H1 (cell line): Measurements from ENCODE around the gene SUMF2. TPM values are rescaled to one million over a fixed set of nuclear protein-coding genes. Genes with fewer than 3 reads are reported as not detected.

Experiments
- CTCF ChIA-PET: fragments of 300-600 bp; sonication (Branson Sonifier 250); formaldehyde crosslinking; loops from one replicate; lab custom pipeline; 2021; ENCODE audit not compliant: partially characterized antibody; lab: Charles Lee
- POLR2A ChIA-PET: fragments of 300-600 bp; sonication (Branson Sonifier 250); formaldehyde crosslinking; loops from one replicate; lab custom pipeline; 2021; ENCODE audit warnings: inconsistent platforms; ENCODE audit not compliant: partially characterized antibody; lab: Charles Lee
- DNase-seq, 2 experiments: peaks; one replicate each; pipeline versions ENCODE4 v3.0.0 to v3.0.0-alpha.2; 2010 to 2022; ENCODE audit warnings: low spot score in 2 of 2, low read depth in 1 of 2, mixed read lengths in 1 of 2
- FAIRE-seq: peaks from 2 replicates; lab custom pipeline; 2011; peaks lifted over from hg19 to GRCh38; lab: Jason Lieb, UNC
- H2AFZ ChIP-seq: 2 replicates; pipeline ENCODE4 v1.8.1; 2012; ENCODE audit warnings: low read length, inconsistent platforms
- H2AK5ac ChIP-seq: 2 replicates; pipeline ENCODE4 v1.6.1; 2013; ENCODE audit warnings: low read depth, low read length
- H2BK120ac ChIP-seq: replicated peaks from 2 replicates; pipeline ENCODE3; 2013; ENCODE audit warnings: low read depth, low read length, inconsistent platforms
- H2BK12ac ChIP-seq: 2 replicates; pipeline ENCODE4 v1.6.1; 2013; ENCODE audit warnings: low read depth, low read length
- H2BK15ac ChIP-seq: 2 replicates; pipeline ENCODE4 v1.6.1; 2013; ENCODE audit warnings: low read length
- H2BK20ac ChIP-seq: 2 replicates; pipeline ENCODE4 v1.6.1; 2013; ENCODE audit warnings: low read length
- H2BK5ac ChIP-seq: 2 replicates; pipeline ENCODE4 v1.6.1; 2013; ENCODE audit warnings: low read depth, low read length
- H3K14ac ChIP-seq: 2 replicates; pipeline ENCODE4 v1.6.1; 2013; ENCODE audit warnings: inconsistent platforms; ENCODE audit not compliant: insufficient read length
- H3K18ac ChIP-seq: 2 replicates; pipeline ENCODE4 v1.6.1; 2013; ENCODE audit warnings: low read length; ENCODE audit errors: extremely low read depth
- H3K23ac ChIP-seq: 2 replicates; pipeline ENCODE4 v1.6.1; 2013; ENCODE audit warnings: inconsistent platforms; ENCODE audit not compliant: insufficient read length
- H3K23me2 ChIP-seq: 2 replicates; pipeline ENCODE4 v1.6.1; 2013; ENCODE audit warnings: low read depth, low read length
- H3K27ac ChIP-seq: 2 replicates; pipeline ENCODE4 v1.6.1; 2011; ENCODE audit warnings: low read depth, low read length, inconsistent platforms
- H3K27me3 ChIP-seq, 4 experiments: replicated peaks in 1 of 4; 1 replicate in 1 of 4; 2 replicates in 3 of 4; pipeline versions ENCODE4 v1.6.1 to v1.8.1; 2011 to 2013; ENCODE audit warnings: low read length in 3 of 4, mild to moderate bottlenecking in 3 of 4, inconsistent platforms in 2 of 4, mixed read lengths in 2 of 4, moderate library complexity in 1 of 4; ENCODE audit not compliant: control insufficient read depth in 3 of 4, insufficient read depth in 3 of 4; ENCODE audit errors: extremely low read depth in 1 of 4
- H3K36me3 ChIP-seq, 4 experiments: 2 replicates each; pipeline versions ENCODE4 v1.6.1 to v1.8.1; 2011 to 2013; ENCODE audit warnings: mild to moderate bottlenecking in 4 of 4, low read length in 3 of 4, moderate library complexity in 2 of 4, control low read depth in 1 of 4, inconsistent platforms in 1 of 4; ENCODE audit not compliant: insufficient read depth in 4 of 4, control insufficient read depth in 2 of 4
- H3K4ac ChIP-seq: replicated peaks from 2 replicates; pipeline ENCODE3; 2013; ENCODE audit warnings: low read length, low read depth, mixed read lengths, inconsistent platforms; ENCODE audit not compliant: insufficient read length
- H3K4me1 ChIP-seq, 4 experiments: replicated peaks in 1 of 4; 1 replicate in 1 of 4; 2 replicates in 3 of 4; pipeline versions ENCODE4 v1.6.1 to v1.8.1; 2011 to 2013; ENCODE audit warnings: low read length in 3 of 4, inconsistent platforms in 2 of 4, mixed read lengths in 1 of 4; ENCODE audit not compliant: insufficient read depth in 4 of 4, control insufficient read depth in 3 of 4
- H3K4me2 ChIP-seq, 2 experiments: 2 replicates each; pipeline versions ENCODE4 v1.6.1 to v1.8.1; 2011 to 2013; ENCODE audit warnings: low read depth in 2 of 2, low read length in 2 of 2, control low read depth in 1 of 2, inconsistent platforms in 1 of 2, mild to moderate bottlenecking in 1 of 2; ENCODE audit not compliant: insufficient read depth in 1 of 2
- H3K4me3 ChIP-seq, 4 experiments: fragments of 200-600, 300-600 bp in 1 of 4; sonication (generic), shearing (Covaris generic), sonication (Bioruptor Twin) in 1 of 4; 2 replicates each; pipeline versions ENCODE4 v1.5.1 to v1.8.1; 2011 to 2016; ENCODE audit warnings: low read length in 4 of 4, low read depth in 3 of 4, control low read depth in 2 of 4, inconsistent platforms in 2 of 4, mild to moderate bottlenecking in 2 of 4, mixed read lengths in 1 of 4, moderate library complexity in 1 of 4; ENCODE audit not compliant: insufficient read depth in 2 of 4; ENCODE audit errors: extremely low read depth in 1 of 4
- H3K56ac ChIP-seq: replicated peaks from 2 replicates; pipeline ENCODE3; 2013; ENCODE audit warnings: low read depth, mild to moderate bottlenecking, mixed read lengths, low read length, inconsistent platforms; ENCODE audit not compliant: insufficient read length
- H3K79me1 ChIP-seq: 2 replicates; pipeline ENCODE4 v1.6.1; 2013; ENCODE audit warnings: low read depth, low read length, control low read depth
- H3K79me2 ChIP-seq, 2 experiments: 2 replicates each; pipeline versions ENCODE4 v1.6.1 to v1.8.1; 2012 to 2013; ENCODE audit warnings: low read length in 2 of 2, mild to moderate bottlenecking in 2 of 2, inconsistent platforms in 1 of 2; ENCODE audit not compliant: insufficient read depth in 2 of 2, control insufficient read depth in 1 of 2
- H3K9ac ChIP-seq, 4 experiments: replicated peaks in 1 of 4; 1 replicate in 1 of 4; 2 replicates in 3 of 4; pipeline versions ENCODE4 v1.6.1 to v1.8.1; 2011 to 2013; ENCODE audit warnings: low read depth in 3 of 4, low read length in 3 of 4, control low read depth in 2 of 4, mild to moderate bottlenecking in 2 of 4, moderate library complexity in 2 of 4, inconsistent platforms in 1 of 4; ENCODE audit errors: extremely low read depth in 1 of 4
- H3K9me3 ChIP-seq, 2 experiments: 2 replicates each; pipeline versions ENCODE4 v1.6.1 to v1.8.1; 2012 to 2013; ENCODE audit warnings: mild to moderate bottlenecking in 2 of 2, moderate library complexity in 2 of 2, control low read depth in 1 of 2, inconsistent platforms in 1 of 2, low read depth in 1 of 2, low read length in 1 of 2, mixed read lengths in 1 of 2; ENCODE audit not compliant: insufficient read depth in 2 of 2
- H4K20me1 ChIP-seq, 2 experiments: replicated peaks in 1 of 2; 2 replicates each; pipeline versions ENCODE3 to v1.8.1; 2011 to 2013; ENCODE audit warnings: inconsistent platforms in 2 of 2, low read length in 2 of 2, mild to moderate bottlenecking in 1 of 2; ENCODE audit not compliant: insufficient read depth in 2 of 2, control insufficient read depth in 1 of 2
- H4K5ac ChIP-seq: 2 replicates; pipeline ENCODE4 v1.6.1; 2013; ENCODE audit warnings: low read length, low read depth, mixed read lengths, inconsistent platforms; ENCODE audit not compliant: insufficient read length
- H4K8ac ChIP-seq: 2 replicates; pipeline ENCODE4 v1.8.0; 2013; ENCODE audit warnings: mild to moderate bottlenecking, moderate library complexity, low read length, inconsistent platforms; ENCODE audit not compliant: insufficient read depth; ENCODE audit errors: extremely low read depth
- H4K91ac ChIP-seq: replicated peaks from 2 replicates; pipeline ENCODE3; 2013; ENCODE audit warnings: low read length, mixed read lengths, inconsistent platforms; ENCODE audit not compliant: insufficient read length
- EZH2 ChIP-seq: fragments of 200-600 bp; sonication (generic); IDR thresholded peaks from 2 replicates; pipeline ENCODE4 v1.7.1; 2012; ENCODE audit warnings: low read depth, mild to moderate bottlenecking, moderate library complexity, low read length, inconsistent platforms; ENCODE audit not compliant: severe bottlenecking
- FOSL1 ChIP-seq: IDR thresholded peaks from 2 replicates; pipeline ENCODE4 v1.6.1; 2011; ENCODE audit warnings: mild to moderate bottlenecking, low read depth, low read length, moderate library complexity; ENCODE audit not compliant: insufficient read depth
- NANOG ChIP-seq: IDR thresholded peaks from 2 replicates; pipeline ENCODE4 v1.6.1; 2011; ENCODE audit warnings: low read length, low read depth, mild to moderate bottlenecking, inconsistent platforms; ENCODE audit not compliant: insufficient read depth, poor library complexity, severe bottlenecking
- POLR2A ChIP-seq, 2 experiments: IDR thresholded peaks; 1 replicate in 1 of 2; 2 replicates in 1 of 2; pipeline ENCODE4 v1.6.1; 2011; ENCODE audit warnings: low read depth in 2 of 2, low read length in 2 of 2, mild to moderate bottlenecking in 2 of 2; ENCODE audit errors: control extremely low read depth in 1 of 2
- RFX5 ChIP-seq: IDR thresholded peaks from 2 replicates; pipeline ENCODE4 v1.6.1; 2011; ENCODE audit warnings: low read depth, low read length, improper control_type of control experiment, borderline replicate concordance
- RNF2 ChIP-seq: fragments of 200-900, 300-1000 bp; sonication (generic); IDR thresholded peaks from 2 replicates; pipeline ENCODE4 v1.7.1; 2016; ENCODE audit warnings: borderline replicate concordance, low read depth, mild to moderate bottlenecking, antibody characterized with exemption, low read length; ENCODE audit not compliant: poor library complexity, severe bottlenecking; ENCODE audit errors: missing control alignments
- SIX5 ChIP-seq: IDR thresholded peaks from 2 replicates; pipeline ENCODE4 v1.6.1; 2011; ENCODE audit warnings: mild to moderate bottlenecking, low read depth, low read length
- SP1 ChIP-seq: IDR thresholded peaks from 2 replicates; pipeline ENCODE4 v1.6.1; 2011; ENCODE audit warnings: low read depth, low read length
- SUZ12 ChIP-seq: fragments of 200-600 bp; sonication (generic); IDR thresholded peaks from 2 replicates; pipeline ENCODE4 v1.6.1; 2012; ENCODE audit warnings: mild to moderate bottlenecking, inconsistent platforms, low read length, moderate library complexity, mixed read lengths
- YY1 ChIP-seq: IDR thresholded peaks from 2 replicates; pipeline ENCODE4 v1.6.1; 2011; ENCODE audit warnings: low read depth, mild to moderate bottlenecking, low read length
- whole genome bisulfite sequencing, 2 experiments: shearing (Covaris generic) in 1 of 2; methylation state at CpG; one replicate each; pipeline versions ENCODE4 v1.1.6 to v1.1.7; 2013 to 2015; ENCODE audit warnings: low lambda C conversion rate in 2 of 2, mixed read lengths in 2 of 2, inconsistent platforms in 1 of 2, low coverage in 1 of 2, missing lambda C conversion rate in 1 of 2; ENCODE audit not compliant: insufficient replicate concordance in 2 of 2, insufficient coverage in 1 of 2, insufficient read length in 1 of 2; ENCODE audit errors: extremely low coverage in 1 of 2, missing lambda C conversion rate in 1 of 2; 5-methylcytosine and 5-hydroxymethylcytosine counted together
- polyA plus RNA-seq, 7 experiments: library from polyadenylated mRNA; depleted of rRNA in 3 of 7; stranded (reverse) in 5 of 7; unstranded in 2 of 7; fragments of >200 nt in 5 of 7; fragments of 200-250 nt in 2 of 7; gene quantifications; 1 replicate in 5 of 7; 2 replicates in 1 of 7; 4 replicates in 1 of 7; pipeline versions ENCODE4 v1.2.1 to v1.2.3, GENCODE V29; 2011 to 2013; ENCODE audit warnings: missing spikeins in 2 of 7, mixed read lengths in 2 of 7
- total RNA-seq: library from RNA; stranded (reverse); fragmentation: NEBNext Ultra II Directional; extraction: Animal tissue kit (Norgen Biotek cat#: 25700); gene quantifications from 2 replicates; pipeline ENCODE4 v1.2.1, GENCODE V29; 2021

SUMF2 gene
- total and polyA plus RNA-seq, 2 of the 8 experiments (the other 6 are each of a cell fraction or from before 2014, with no cell fraction given), result 39.8 to 59.2 TPM

DNA sequence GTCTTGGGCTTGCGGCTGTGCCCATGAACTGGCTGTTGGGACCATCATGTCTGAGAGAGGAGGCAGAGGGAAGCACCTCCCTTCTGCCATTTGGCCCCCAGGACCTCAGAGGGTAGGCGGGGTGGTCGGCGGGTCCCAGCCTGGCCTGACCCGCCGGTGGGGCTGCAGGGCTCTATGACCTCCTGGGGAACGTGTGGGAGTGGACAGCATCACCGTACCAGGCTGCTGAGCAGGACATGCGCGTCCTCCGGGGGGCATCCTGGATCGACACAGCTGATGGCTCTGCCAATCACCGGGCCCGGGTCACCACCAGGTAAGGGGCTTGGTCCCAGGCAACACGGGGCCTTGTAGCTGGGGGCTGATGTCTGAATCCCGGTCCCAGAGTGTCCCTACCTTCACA is 14.1 kb downstream of the SUMF2 start:
- no peak overlapping the region for H3K18ac ChIP-seq
- no peak overlapping the region for H3K4ac ChIP-seq
- H3K27me3 ChIP-seq, result no peaks in the 10 kb centered on the region
- H4K5ac ChIP-seq, result no peak overlapping the region
- POLR2A ChIA-PET, result interaction anchor here (0.8 to 1.7 kb wide), 6 partner anchors 9 to 27 kb away, joined by 3 to 5 read pairs (median 3); partner anchors contain the start of genes CCT6A, PSPH and SUMF2
- no peak overlapping the region for H2BK15ac ChIP-seq
- no peak overlapping the region for H2BK12ac ChIP-seq
- no peak overlapping the region for H4K8ac ChIP-seq
- H3K79me2 ChIP-seq, result no peaks in the 10 kb centered on the region
- CTCF ChIA-PET, result interaction anchor here (0.7 to 2.9 kb wide), 5 partner anchors 14 to 437 kb away, joined by 3 to 23 read pairs (median 3); partner anchors contain the start of gene PHKG1
- no peak overlapping the region for H2BK20ac ChIP-seq
- no peak overlapping the region for H3K9ac ChIP-seq
- no peaks in the 10 kb centered on the region for H3K9me3 ChIP-seq
- no peak overlapping the region for H4K91ac ChIP-seq
- no peak overlapping the region for H2AFZ ChIP-seq
- H4K20me1 ChIP-seq, result no peaks in the 10 kb centered on the region
- FAIRE-seq (no peak), DNase-seq (no peak)
- no peak overlapping the region for H3K14ac ChIP-seq
- no peaks in the 10 kb centered on the region for H3K79me1 ChIP-seq
- H3K36me3 ChIP-seq, result peaks cover 0 to 25% (median 8%) of the 10 kb centered on the region in 4 experiments; a peak in 7 of 8 replicates
- no peaks in the 10 kb centered on the region for H3K4me1 ChIP-seq
- H3K4me2 ChIP-seq, result no peak overlapping the region
- H2BK5ac ChIP-seq, result no peak overlapping the region
- H3K56ac ChIP-seq, result no peak overlapping the region
- no peak overlapping the region for H2BK120ac ChIP-seq
- H3K4me3 ChIP-seq, result no peak overlapping the region
- TF ChIP-seq EZH2, result no peak
- TF ChIP-seq RFX5, result no peak
- no peak for TF ChIP-seq FOSL1
- TF ChIP-seq POLR2A (IDR thresholded peaks at IDR 0.05; ENCODE audit: control extremely low read depth in 1 of 2, low read depth in 2 of 2, low read length in 2 of 2), result no peak
- TF ChIP-seq NANOG, result no peak
- TF ChIP-seq SP1, result no peak
- TF ChIP-seq RNF2, result no peak
- no peak for TF ChIP-seq YY1
- TF ChIP-seq SIX5, result no peak
- no peak for TF ChIP-seq SUZ12
- H3K23ac ChIP-seq, result no peak overlapping the region
- H3K27ac ChIP-seq, result no peak overlapping the region
- no peaks in the 10 kb centered on the region for H3K23me2 ChIP-seq
- WGBS, 2 experiments, result 96% methylated on average over 16 of the region's 16 CpGs; no CpG with 5 or more reads in 1 of the 2 experiments
- no peak overlapping the region for H2AK5ac ChIP-seq
